GM21447 (cell line): Measurements from ENCODE around the gene MFSD11.
"Not testable (repeated sequence)": the region's sequence is repeated elsewhere in the genome, so short reads cannot be mapped to it uniquely, and the experiment has no call there.

ENCODE experiments used
- ATAC-seq: cut with Tn5 transposase; IDR thresholded peaks from one replicate; pipeline ENCODE4 v1.9.1; 2021; ENCODE audit not compliant: unreplicated experiment

The MFSD11 gene

DNA sequence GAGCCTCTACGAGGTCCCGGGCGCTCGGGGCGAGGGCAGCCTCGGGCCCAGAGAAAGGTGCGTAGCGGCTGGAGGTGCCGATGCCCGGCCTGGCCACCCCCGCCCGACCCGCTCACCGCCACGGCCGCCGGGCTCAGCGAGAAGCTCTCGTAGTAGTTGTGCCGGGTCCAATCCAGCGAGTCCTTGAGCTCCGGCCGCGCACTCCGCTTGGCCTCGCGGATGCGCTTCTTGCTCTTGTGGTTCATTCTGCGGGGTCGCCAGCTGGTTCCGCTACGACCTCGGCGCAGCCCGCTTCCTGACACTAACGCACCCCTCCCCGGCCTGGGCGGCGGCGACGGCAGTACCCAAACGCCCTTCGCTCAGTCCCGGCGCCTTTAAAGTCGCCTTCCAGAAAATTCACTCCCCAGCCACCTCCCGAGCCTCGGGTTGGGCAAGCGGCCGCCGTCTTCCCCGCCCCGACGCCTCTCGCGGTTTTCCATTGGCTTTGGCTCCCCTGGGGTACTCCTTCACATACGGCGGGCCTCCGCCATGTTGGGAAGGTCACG, 11.6 kb upstream of the MFSD11 start, which contains the start of gene JMJD6:
TSS of gene JMJD6 (minus strand) at position 376 of the 545 bp plus-strand sequence. CDS start at position 245, 131 bp downstream.
- peak; percentile 62 for ATAC-seq

DNA sequence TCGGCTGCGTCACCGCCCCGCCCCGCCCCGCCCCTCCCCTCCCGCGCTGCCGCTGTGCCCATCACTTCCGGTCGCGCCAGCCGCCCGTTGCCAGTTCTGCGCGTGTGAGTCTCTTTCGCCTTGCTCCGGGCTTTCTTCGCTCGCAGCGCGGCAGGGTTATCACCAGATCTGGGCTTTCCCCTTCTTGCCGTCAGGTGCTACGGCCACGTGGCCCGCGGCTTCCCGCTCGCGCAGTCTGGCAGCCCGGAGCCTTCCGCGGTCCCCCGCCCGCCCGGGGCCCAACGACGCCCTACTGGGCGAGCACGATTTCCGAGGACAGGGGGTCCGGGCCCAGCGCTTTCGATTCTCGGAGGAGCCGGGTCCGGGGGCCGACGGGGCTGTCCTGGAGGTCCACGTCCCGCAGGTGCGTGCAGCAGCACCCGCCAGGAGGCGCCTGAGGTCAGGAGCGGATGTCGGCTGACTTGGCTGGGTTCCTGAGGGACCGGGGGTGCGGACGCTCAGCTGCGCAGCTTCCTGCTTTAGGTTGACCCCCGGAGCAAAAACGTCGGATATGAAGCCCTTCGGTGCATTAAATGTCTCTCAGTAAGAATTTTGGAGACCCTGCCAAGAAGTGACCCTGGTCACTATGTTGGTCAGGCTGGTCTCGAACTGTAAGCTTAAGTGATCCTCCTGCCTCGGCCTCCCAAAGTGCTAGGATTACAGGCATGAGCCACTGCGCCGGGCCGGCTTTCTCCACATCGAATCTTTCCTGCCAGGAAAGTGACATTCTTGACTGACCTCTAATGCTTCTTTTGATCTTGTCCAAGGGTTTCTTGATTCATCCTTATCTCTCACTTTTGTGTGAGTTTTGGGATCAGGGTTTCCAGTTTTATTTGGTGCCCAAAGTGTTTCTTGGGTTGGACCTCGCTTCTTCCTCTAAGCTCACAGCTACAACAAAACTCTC, 10.9 kb upstream of the MFSD11 start, which contains the start of gene METTL23:
TSS of gene METTL23 (plus strand) at position 64 of the 943 bp plus-strand sequence. CDS start 2,872 bp downstream, outside the sequence.
- peak; percentile 53 for ATAC-seq

DNA sequence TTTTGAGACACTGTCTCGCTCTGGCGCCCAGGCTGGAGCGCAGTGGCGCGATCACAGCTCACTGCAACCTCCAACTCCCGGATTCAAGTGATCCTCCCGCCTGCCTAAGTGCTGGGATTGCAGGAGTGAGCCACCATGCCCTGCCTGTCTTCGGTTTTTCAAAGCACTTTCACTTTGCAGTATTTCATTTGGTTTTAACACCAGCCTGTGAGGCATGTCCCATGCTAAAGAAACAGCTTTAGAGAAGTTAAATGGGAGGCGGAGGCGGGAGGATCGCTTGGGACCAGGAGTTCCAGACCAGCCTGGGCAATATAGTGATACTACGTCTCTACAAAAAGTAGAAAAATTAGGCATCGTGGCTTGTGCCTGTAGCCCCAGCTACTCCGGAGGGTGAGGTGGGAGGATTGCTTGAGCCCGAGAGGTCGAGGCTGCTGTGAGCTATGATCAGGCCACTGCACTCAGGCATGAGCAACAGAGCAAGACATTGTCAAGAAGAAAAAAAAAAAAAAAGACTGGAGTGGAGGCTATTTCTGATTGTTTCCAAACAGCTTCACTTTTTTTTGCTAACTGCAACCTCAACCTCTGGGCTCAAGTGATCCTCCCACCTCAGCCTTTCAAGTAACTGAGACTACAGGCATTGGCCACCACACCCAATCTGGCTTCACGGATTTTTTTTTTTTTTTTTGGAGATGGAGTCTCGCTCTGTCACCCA, 10.0 kb upstream of the MFSD11 start:
- no peak for ATAC-seq

DNA sequence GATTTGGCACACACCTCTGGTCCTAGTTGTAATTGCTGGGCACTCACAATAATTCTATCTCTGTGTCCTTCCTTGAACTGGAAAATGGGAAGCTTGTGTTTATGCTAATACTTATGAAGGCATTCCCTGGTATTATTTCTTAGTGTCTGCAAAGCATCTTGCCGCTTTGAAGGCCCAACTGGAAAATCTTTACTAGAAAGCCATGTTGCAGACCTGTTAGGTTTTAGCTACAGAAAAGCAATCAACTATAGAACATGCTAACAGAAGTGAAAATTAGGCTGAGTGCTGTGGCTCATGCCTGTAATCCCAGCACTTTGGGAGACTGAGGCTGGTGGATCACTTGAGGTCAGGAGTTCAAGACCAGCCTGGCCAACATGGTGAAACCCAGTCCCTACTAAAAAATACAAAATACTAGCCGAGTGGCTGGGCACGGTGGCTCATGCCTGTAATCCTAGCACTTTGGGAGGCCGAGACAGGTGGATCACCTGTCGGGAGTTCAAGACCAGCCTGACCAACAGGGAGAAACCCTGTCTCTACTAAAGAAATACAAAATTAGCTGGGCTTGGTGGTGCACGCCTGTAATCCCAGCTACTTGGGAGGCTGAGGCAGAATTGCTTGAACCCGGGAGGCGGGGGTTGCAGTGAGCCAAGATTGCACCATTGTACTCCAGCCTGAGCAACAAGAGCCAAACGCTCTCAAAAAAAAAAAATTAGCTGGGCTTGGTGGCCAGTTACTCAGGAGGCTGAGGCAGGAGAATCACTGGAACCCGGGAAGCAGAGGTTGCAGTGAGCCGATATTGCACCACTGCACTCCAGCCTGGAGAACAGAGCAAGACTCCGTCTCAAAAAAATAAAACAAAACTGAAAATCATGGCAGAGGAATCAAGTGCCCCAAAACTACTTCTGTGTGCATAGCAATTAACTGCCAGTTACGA, 5.9 kb upstream of the MFSD11 start:
- not testable (repeated sequence) for ATAC-seq

DNA sequence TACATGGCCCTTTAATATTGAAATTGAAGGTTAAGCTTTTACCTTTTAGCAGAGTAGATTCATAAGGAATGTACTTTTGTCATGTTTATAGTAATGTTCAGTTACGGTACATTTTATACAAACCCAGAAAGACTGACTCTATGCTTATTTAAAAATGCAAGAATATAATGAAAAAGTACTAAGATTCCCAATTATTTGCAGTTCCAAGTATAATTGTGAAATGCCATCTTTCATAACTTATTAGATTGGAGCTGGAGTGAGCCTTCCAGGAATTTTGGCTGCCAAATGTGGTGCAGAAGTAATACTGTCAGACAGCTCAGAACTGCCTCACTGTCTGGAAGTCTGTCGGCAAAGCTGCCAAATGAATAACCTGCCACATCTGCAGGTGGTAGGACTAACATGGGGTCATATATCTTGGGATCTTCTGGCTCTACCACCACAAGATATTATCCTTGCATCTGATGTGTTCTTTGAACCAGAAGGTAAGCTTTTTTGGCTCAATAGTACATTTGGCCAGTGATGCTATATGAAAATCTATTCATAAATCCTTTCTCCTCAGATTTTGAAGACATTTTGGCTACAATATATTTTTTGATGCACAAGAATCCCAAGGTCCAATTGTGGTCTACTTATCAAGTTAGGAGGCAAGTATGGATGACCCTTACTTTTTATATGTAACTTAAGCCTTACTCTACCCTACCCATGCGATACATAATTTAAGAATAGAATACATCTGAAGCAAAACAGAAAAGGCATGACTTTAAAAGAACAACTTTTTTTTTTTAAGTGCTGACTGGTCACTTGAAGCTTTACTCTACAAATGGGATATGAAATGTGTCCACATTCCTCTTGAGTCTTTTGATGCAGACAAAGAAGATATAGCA, 4.9 kb upstream of the MFSD11 start:
- ATAC-seq, result no peak

DNA sequence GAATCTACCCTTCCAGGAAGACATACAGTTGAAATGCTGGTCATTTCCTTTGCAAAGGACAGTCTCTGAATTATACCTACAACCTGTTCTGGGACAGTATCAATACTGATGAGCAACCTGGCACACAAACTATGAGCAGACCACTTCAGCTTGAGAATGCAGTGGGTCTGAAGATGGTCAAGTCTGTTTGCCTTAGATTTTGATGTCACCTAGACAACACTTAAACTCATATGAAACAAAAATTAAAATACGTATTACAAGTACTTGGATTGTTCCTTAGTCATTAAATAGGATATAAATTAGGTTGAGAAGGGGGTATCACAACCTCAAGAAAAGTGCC, 4.3 kb upstream of the MFSD11 start:
- ATAC-seq, result no peak

DNA sequence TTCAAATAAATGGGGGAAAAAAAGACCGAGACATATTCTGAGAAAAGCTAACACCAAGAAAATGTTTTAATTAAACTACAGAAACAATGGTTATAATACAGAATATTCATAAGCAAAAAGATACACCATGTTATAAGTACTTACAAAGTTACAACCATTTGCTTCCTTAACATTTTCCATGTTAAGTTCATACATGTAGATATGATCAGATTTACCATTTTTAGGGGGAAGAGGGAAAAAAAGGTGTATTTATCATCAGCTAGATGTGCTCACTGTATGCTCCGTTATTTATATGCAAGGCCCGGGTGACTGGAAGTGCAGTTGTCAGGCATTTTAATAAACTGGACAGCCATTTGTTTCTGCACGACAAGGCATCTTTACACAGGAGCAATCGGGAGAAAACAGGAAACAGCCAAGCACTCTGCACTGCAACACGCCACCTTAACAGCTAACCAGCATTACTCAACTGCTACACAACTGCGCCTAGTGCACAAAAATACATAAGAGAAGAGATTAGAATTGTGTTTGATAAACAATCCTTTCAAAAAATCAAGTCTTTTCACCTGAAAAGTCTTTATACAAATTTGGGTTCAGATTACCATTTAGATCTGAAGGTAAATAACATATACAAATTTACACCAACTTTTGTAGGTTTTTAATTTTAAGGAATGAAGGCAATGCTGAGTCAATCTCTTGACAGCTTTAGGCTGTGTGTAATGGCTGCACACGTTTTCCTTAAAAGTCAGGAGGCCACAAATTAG, 3.7 kb upstream of the MFSD11 start:
- ATAC-seq, result no peak

DNA sequence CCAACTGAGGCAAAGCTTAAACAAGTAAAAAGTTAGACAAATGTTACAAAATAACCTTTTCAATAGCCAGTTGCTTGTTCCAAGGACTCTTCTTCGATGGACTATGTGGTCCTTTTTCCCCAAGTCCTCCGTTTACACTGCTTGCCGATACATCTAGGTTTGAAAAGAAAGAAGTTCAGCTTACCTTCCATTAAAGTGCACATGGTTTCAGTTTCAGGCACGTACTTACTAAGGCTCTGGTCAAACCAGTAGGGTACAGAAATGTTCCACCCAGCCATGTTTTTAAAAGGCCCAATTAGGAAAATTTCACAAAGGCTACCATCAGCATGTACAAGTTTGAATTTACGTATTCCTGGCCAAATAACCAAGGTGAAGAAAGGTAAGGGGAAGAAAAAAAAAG, 2.9 kb upstream of the MFSD11 start:
- no peak for ATAC-seq

DNA sequence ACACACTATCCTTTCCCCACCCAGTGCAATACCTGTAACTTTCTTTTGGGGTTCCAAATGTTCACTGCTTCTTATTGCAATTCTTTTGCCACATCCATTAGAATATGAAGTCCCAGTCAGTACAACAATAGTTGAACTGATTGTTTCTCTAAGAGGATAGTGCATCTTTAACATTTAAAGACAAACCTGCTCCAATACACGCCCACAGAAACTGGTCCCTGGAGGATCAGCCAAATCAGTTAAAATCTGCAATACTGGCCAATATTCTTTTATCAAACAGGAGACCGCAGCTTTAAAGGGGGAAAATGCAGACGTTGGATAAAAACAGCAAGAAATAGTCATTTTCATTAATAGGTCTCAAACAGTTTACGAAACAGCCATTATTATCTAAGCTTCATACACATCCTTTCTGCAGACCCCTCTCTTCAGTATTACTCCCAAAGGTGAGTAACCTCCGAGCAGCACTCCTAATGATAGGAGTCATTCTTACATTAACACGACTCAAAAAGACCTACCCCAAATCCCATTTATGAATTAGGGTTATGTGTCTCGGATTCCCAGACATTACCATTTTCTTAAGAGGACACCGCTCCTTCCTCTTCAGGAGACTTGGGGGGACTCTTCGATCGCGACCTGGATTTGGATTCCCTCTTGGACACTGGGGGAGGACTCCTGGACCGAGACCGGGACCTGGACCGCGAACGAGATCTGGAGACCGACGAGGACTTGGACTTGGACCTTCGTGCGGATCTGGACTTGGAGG, 2.2 kb upstream of the MFSD11 start:
- no peak for ATAC-seq

DNA sequence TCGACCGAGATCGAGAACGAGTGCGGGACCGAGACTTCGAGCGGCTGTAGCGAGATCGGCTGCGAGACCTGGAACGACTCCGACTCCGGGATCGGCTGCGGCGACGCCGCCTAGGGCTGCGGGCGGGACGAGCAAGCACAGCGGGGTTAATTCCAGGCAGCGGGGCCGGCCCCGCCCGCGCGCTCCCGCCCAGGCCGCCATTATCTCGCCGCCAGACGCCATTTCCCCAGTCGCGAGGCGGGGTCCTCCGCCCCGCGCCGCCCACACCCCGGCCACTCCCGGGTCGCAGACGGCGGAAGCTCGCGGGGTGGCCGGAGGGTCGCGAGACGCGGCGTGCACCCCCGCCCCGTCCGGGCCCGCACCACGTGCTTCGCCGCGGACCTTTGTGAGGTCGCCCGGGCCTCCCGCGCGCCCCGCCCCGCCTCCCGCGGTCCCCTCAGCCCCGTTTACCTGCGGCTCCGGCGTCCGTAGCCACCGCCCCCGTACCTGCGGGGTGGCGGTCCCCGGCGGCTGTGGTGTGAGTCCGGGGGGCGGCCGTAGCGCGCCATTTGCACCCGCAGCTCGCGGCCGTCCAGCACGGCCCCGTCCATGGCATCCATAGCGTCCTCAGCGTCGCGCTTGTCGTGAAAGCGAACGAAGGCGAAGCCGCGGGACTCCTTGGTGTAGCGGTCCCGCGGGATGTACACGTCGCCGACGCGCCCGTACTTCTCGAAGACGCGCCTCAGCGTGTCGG, 1.4 kb upstream of the MFSD11 start:
- peak; percentile 8 for ATAC-seq

DNA sequence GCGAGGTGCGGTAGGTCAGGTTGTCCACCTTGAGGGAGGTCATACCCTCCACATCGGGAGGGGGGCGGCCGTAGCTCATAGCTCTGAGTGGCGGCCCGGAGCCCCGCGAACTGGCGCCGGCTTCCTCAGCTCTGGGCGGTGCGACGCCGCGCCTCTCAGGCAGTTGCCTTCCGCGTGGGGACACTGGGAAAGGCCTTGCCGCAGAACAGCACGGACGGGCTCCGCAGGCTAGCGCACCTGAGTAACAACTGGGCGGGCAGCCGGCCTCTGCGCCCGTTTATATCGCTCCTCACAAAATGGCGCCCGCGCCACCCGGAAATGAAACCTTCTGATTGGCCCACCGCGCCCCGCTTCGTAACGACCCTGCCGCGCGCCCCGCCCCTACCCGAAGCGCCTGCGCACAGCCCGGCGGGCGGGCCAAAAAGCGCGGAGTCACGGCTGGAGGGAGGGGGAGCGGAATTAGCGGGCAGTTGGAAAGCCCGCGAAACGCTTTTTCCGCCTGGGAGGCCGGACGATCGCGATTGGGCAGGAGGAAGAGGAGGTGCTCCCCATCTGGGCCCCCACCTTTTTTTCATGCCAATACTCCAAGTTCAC, 740 bp upstream of the MFSD11 start, which contains the start of gene SRSF2:
TSS of gene SRSF2 (minus strand) at position 250 of the 594 bp plus-strand sequence. CDS start at position 79, 171 bp downstream.
- ATAC-seq, result peak; percentile 57

DNA sequence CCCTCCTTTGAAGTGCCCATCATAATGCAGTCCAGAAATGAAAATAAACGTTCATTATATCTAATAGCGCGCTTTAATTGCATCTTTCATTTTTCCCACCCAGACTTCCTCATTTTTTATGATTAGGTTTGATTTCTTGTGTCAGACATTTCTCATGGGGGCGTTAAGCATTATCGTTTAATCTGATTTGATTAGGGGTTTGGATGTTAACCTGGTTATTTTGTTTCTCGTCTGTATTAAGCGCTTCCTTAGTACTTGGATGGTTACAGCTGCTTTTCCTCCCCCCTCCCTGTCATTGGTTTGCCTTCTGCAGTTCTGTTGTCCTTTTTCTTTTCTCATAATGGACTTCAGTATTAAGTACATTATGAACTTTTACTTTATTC, 540 bp downstream of the MFSD11 start:
- ATAC-seq, result no peak

DNA sequence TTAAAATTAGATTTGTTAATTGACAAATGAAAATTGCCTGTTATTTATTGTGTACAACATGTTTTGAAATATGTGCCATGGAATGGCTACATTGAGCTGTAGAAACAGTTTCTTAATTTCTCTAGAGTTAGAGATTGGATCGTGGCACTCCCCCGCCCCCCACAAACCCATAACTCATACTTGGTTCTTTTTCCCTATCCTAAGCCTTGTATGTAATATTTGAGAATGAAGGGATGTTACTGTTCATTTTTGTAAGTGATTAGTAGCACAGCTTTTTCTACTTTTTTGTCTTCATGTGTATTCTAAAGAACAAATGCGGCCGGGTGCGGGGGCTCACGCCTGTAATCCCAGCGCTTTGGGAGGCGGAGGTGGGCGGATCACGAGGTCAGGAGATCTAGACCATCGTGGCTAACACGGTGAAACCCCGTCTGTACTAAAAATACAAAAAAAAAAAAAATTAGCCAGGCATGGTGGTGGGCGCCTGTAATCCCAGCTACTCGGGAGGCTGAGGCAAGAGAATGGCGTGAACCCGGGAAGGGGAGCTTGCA, 1.7 kb downstream of the MFSD11 start:
- not testable (repeated sequence) for ATAC-seq

DNA sequence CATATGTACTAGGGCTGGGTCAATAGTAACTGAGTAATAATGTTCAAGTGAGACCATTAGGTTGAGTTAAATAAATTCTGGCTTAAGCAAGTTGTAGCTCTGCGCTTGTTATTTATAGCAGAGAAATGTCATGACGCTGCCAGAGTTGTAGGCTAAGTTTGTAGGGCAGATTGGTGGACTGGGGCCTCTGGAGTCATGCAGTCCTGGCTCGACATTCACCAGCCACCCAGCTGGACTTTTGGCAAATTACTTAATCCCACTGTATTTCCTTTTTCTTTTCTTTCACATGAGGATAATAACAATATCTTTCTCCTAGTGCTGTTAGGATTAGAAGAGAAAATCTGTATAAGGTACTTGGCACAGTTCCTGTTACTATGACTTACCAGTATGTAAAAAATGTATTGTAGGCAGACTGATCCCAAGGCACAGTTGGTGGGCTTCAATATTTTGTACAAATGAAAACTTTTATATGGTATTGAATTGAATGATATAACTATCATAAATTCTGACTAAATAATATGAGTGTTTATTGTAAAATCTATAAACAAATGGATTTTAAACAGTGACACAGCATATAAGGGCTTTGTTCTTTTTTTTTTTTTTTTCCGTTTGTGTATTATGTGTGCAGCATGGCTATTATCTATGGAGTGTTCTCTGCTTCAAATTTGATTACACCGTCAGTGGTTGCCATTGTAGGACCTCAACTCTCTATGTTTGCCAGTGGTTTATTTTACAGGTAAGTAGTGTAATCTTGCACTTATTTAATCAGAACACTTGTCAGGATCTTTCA, 2.6 kb downstream of the MFSD11 start:
- ATAC-seq, result no peak

DNA sequence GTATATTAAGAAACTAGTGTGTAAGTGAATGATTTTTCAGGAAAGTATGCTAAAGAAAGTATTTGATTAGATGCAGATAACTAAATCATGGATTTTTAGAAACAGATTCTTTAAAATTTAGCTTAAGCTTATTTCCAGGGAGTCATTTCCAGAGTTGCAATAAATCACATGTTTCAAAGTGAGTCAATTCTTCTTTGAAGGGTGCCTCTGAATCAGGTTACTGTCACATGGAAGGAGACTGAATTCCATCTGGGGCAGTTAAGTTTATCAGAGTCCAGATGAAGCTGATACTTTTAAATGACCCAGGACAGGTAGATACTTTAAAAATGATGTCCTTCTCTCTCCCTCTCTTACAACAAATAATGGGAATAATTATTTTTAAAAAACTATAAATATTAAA, 5.0 kb downstream of the MFSD11 start:
- ATAC-seq, result no peak

DNA sequence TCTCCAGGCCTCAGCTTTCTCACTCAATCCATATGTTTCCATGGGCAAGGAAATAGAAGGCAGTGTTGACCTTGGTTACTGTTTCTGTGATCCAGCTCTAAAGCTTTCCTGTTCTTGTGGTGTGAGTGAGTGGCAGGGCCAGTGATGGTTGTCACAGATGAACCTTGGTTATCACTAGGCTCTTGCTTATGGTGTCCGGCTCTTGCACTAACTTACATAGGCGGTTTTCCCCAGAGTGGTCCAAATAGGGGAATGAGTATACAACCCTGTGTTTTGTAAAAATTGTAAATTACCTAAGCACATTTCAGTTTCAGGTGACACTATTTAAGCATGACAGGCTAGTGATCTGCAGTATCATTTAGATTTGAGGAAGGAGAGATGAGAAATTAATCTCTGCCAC, 6.8 kb downstream of the MFSD11 start:
- ATAC-seq, result no peak
